ENCODE data around the gene FBXL14. TPM values are rescaled to one million over a fixed set of nuclear protein-coding genes. Genes with fewer than 3 reads are reported as not detected.
A peak's percentile ranks its signal among the peaks of the same experiment; 100 is the strongest.

FBXL14 gene
- total and polyA plus RNA-seq, 9 of the 15 experiments (the other 6 are each of a cell fraction or from before 2014, with no cell fraction given): 0.13 to 9.8 (median 3.3) TPM

DNA sequence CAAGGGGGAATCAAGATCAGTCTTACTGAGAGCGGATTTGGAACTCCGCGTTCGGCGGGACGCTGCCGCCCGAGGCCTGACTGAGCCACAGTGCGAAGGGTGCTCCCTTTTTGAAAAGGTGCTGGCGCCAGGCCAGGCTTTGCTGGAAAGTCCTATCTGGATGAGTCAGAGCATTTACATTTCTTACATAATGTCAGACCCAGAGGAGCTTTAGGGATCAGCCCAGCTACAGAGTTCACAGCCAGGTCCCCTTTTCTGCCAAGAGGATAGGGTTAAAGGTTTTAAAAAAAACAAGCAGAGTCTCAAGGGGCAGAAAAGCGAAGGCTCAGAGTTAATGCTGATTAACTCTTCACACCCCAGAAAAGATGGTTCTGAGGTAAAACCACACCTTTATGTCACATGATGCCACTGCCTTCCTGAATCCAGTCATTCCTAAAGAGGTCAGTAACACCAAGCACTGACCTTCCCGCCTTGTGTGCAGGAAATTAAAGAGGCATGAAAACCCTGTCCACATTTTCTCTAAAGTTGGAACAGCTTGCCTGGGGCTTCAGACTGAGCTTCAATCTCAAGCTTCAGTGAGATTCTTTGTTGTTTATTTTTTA is 11.7 kb upstream of the FBXL14 start (continued):
- TF ChIP-seq, protein P1, sequence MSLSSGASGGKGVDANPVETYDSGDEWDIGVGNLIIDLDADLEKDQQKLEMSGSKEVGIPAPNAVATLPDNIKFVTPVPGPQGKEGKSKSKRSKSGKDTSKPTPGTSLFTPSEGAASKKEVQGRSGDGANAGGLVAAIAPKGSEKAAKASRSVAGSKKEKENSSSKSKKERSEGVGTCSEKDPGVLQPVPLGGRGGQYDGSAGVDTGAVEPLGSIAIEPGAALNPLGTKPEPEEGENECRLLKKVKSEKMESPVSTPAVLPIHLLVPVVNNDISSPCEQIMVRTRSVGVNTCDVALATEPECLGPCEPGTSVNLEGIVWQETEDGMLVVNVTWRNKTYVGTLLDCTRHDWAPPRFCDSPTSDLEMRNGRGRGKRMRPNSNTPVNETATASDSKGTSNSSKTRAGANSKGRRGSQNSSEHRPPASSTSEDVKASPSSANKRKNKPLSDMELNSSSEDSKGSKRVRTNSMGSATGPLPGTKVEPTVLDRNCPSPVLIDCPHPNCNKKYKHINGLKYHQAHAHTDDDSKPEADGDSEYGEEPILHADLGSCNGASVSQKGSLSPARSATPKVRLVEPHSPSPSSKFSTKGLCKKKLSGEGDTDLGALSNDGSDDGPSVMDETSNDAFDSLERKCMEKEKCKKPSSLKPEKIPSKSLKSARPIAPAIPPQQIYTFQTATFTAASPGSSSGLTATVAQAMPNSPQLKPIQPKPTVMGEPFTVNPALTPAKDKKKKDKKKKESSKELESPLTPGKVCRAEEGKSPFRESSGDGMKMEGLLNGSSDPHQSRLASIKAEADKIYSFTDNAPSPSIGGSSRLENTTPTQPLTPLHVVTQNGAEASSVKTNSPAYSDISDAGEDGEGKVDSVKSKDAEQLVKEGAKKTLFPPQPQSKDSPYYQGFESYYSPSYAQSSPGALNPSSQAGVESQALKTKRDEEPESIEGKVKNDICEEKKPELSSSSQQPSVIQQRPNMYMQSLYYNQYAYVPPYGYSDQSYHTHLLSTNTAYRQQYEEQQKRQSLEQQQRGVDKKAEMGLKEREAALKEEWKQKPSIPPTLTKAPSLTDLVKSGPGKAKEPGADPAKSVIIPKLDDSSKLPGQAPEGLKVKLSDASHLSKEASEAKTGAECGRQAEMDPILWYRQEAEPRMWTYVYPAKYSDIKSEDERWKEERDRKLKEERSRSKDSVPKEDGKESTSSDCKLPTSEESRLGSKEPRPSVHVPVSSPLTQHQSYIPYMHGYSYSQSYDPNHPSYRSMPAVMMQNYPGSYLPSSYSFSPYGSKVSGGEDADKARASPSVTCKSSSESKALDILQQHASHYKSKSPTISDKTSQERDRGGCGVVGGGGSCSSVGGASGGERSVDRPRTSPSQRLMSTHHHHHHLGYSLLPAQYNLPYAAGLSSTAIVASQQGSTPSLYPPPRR (CRISPR knock-in tag; IDR thresholded peaks at IDR 0.05; ENCODE audit: borderline replicate concordance): no peak
- TF ChIP-seq ZSCAN32 (CRISPR knock-in tag; IDR thresholded peaks at IDR 0.05) (no peak), ZNF407 (IDR thresholded peaks at IDR 0.05; ENCODE audit: low read depth) (no peak), FOXK2 (conservative IDR thresholded peaks at IDR 0.05 in 1 of 2, IDR thresholded peaks at IDR 0.05 in 1 of 2; ENCODE audit: low read depth in 2 of 2) (no peak), CEBPG (CRISPR knock-in tag; IDR thresholded peaks at IDR 0.05) (no peak), CEBPG (tag; conservative IDR thresholded peaks at IDR 0.05 in 1 of 2, IDR thresholded peaks at IDR 0.05 in 1 of 2) (no peak), TFAM (CRISPR knock-in tag; conservative IDR thresholded peaks at IDR 0.05) (no peak), XRCC3 (IDR thresholded peaks at IDR 0.05) (no peak), FUS (optimal IDR thresholded peaks at IDR 0.05; ENCODE audit: low read depth, low read length) (no peak), ZNF695 (CRISPR knock-in tag; IDR thresholded peaks at IDR 0.05) (no peak), ZC3H8 (IDR thresholded peaks at IDR 0.05) (no peak), CREM (IDR thresholded peaks at IDR 0.05; ENCODE audit: low read depth) (0 out of 2 replicates have a peak, but pooled peaks have one; percentile 14), ZNF449 (CRISPR knock-in tag; IDR thresholded peaks at IDR 0.05) (no peak), ZNF75A (CRISPR knock-in tag; IDR thresholded peaks at IDR 0.05) (no peak), RHOXF2B (CRISPR knock-in tag; conservative IDR thresholded peaks at IDR 0.05) (no peak)
